ENCODE data around the gene GPX4.

GPX4 gene

GRCh38 chr19:1130771-1131717 lies 27.2 kb downstream of the GPX4 start:
- peak; percentile 35 to 45 for DNase-seq (ENCODE audit: low read depth in 2 of 2)

- DNase-seq (ENCODE audit: low read depth in 2 of 2) = peak; percentile 83 to 86
These were observed 28.1 kb downstream of the GPX4 start for GRCh38 chr19:1131718-1132551.

GRCh38 chr19:1132552-1133383 lies 29.0 kb downstream of the GPX4 start:
- peak; percentile 16 to 24 for DNase-seq (ENCODE audit: low read depth in 2 of 2)

GRCh38 chr19:1133471-1133929 lies 29.7 kb downstream of the GPX4 start:
- DNase-seq (ENCODE audit: low read depth in 2 of 2) = peak; percentile 76 to 77

- no peak for DNase-seq (ENCODE audit: low read depth in 2 of 2)
These were observed 30.6 kb downstream of the GPX4 start for GRCh38 chr19:1134431-1134830.

GRCh38 chr19:1135454-1135853 lies 31.7 kb downstream of the GPX4 start:
- DNase-seq (ENCODE audit: low read depth in 2 of 2) = no peak

- DNase-seq (ENCODE audit: low read depth in 2 of 2) = no peak
These were observed 32.4 kb downstream of the GPX4 start for GRCh38 chr19:1136201-1136600.

- DNase-seq (ENCODE audit: low read depth in 2 of 2) = no peak
These were observed 33.0 kb downstream of the GPX4 start for GRCh38 chr19:1136621-1137317.

- no peak for DNase-seq (ENCODE audit: low read depth in 2 of 2)
These were observed 34.3 kb downstream of the GPX4 start for GRCh38 chr19:1138121-1138520.

- DNase-seq (ENCODE audit: low read depth in 2 of 2) = no peak
These were observed 35.3 kb downstream of the GPX4 start for GRCh38 chr19:1139126-1139525.

GRCh38 chr19:1140272-1141027 lies 36.7 kb downstream of the GPX4 start:
- DNase-seq (ENCODE audit: low read depth in 2 of 2) = no peak

GRCh38 chr19:1141944-1142343 lies 38.1 kb downstream of the GPX4 start:
- DNase-seq (ENCODE audit: low read depth in 2 of 2) = no peak

- no peak for DNase-seq (ENCODE audit: low read depth in 2 of 2)
These were observed 40.1 kb downstream of the GPX4 start for GRCh38 chr19:1143828-1144399.

- DNase-seq (ENCODE audit: low read depth in 2 of 2) = no peak
These were observed 40.9 kb downstream of the GPX4 start for GRCh38 chr19:1144741-1145140.

- DNase-seq (ENCODE audit: low read depth in 2 of 2) = no peak
These were observed 42.0 kb downstream of the GPX4 start for GRCh38 chr19:1145635-1146411.

- DNase-seq (ENCODE audit: low read depth in 2 of 2) = no peak
These were observed 42.6 kb downstream of the GPX4 start for GRCh38 chr19:1146412-1146699.

GRCh38 chr19:1146858-1147780 lies 43.3 kb downstream of the GPX4 start:
- no peak for DNase-seq (ENCODE audit: low read depth in 2 of 2)

- DNase-seq (ENCODE audit: low read depth in 2 of 2) = no peak
These were observed 44.2 kb downstream of the GPX4 start for GRCh38 chr19:1147934-1148549.

Data from stimulated activated CD4-positive, alpha-beta T cell treated with anti-CD3 and anti-CD28 coated beads, Interleukin-4, amount 100 ng/mL, for 48 hours (primary cell).